ENCODE data around the gene IGDCC3. TPM values are rescaled to one million over a fixed set of nuclear protein-coding genes. Genes with fewer than 3 reads are reported as not detected.

The IGDCC3 gene
- total RNA-seq (1.4 TPM), polyA plus RNA-seq (0.50 TPM)
- long read RNA-seq, donor 1 = 0 reads
- long read RNA-seq, donor 2 = 0 reads
- long read RNA-seq, donor 3, full-length matches to known transcripts = 1 of 1 reads
- long read RNA-seq, donor 3, partial matches to known transcripts = 0 of 1 reads
- long read RNA-seq, donor 3, other reads (novel, unspliced or antisense) = 0 of 1 reads
- long read RNA-seq, donor 4 = 0 reads
- long read RNA-seq, donor 5 = 0 reads
- long read RNA-seq, donor 6, full-length matches to known transcripts = 2 of 2 reads
- long read RNA-seq, donor 6, partial matches to known transcripts = 0 of 2 reads
- long read RNA-seq, donor 6, other reads (novel, unspliced or antisense) = 0 of 2 reads
- long read RNA-seq, donor 7 = 0 reads
- long read RNA-seq, donor 8 = 0 reads
- long read RNA-seq, donor 9 = 0 reads
- long read RNA-seq, donor 10 = 0 reads

- no peak for DNase-seq (ENCODE audit: low read depth in 6 of 9, low spot score in 9 of 9)
- no peaks in the 10 kb centered on the region for H3K9me3 ChIP-seq (ENCODE audit: control insufficient read depth in 2 of 2, insufficient read depth in 1 of 2, low read length in 1 of 2)
- peak within 1 kb of the TSS; percentile 26 to 42 for H3K4me3 ChIP-seq (ENCODE audit: low read length in 2 of 2)
- peaks cover 65 to 92% of the 10 kb centered on the region in 2 donors for H3K27me3 ChIP-seq (ENCODE audit: control insufficient read depth in 2 of 2, insufficient read depth in 1 of 2, low read length in 1 of 2)
- peaks cover 0 to 6% of the 10 kb centered on the region in 2 donors for H3K4me1 ChIP-seq (ENCODE audit: control insufficient read depth in 2 of 2, insufficient read depth in 2 of 2, low read length in 2 of 2)
- WGBS = 1% methylated on average over 42 of the region's 42 CpGs
- no peaks in the 10 kb centered on the region for H3K36me3 ChIP-seq (ENCODE audit: control insufficient read depth in 2 of 2, insufficient read depth in 2 of 2, low read length in 1 of 2)
- H3K27ac ChIP-seq (ENCODE audit: low read depth in 1 of 2, low read length in 1 of 2) = no peak within 1 kb of the TSS
Measured at GRCh38 chr15:65377976-65378366, at the start of gene IGDCC3. Gene IGDCC3 (minus strand): TSS chr15:65378002. CDS start chr15:65377788, 214 bp downstream.

- no peak overlapping the region for H3K27ac ChIP-seq (ENCODE audit: low read depth in 1 of 2, low read length in 1 of 2)
- no peak overlapping the region for H3K4me3 ChIP-seq (ENCODE audit: low read length in 2 of 2)
- no peak for DNase-seq (ENCODE audit: low read depth in 6 of 9, low spot score in 9 of 9)
- H3K9me3 ChIP-seq (ENCODE audit: control insufficient read depth in 2 of 2, insufficient read depth in 1 of 2, low read length in 1 of 2) = no peaks in the 10 kb centered on the region
- no peaks in the 10 kb centered on the region for H3K36me3 ChIP-seq (ENCODE audit: control insufficient read depth in 2 of 2, insufficient read depth in 2 of 2, low read length in 1 of 2)
- peaks cover 29 to 49% of the 10 kb centered on the region in 2 donors for H3K27me3 ChIP-seq (ENCODE audit: control insufficient read depth in 2 of 2, insufficient read depth in 1 of 2, low read length in 1 of 2)
- H3K4me1 ChIP-seq (ENCODE audit: control insufficient read depth in 2 of 2, insufficient read depth in 2 of 2, low read length in 2 of 2) = peaks cover 0 to 7% of the 10 kb centered on the region in 2 donors
- 89% methylated on average over 2 of the region's 2 CpGs for WGBS
Measured at GRCh38 chr15:65426216-65426853, 48.5 kb upstream of the IGDCC3 start.

GRCh38 chr15:65424683-65425082 lies 46.9 kb upstream of the IGDCC3 start:
- peaks cover 42 to 66% of the 10 kb centered on the region in 2 donors for H3K27me3 ChIP-seq (ENCODE audit: control insufficient read depth in 2 of 2, insufficient read depth in 1 of 2, low read length in 1 of 2)
- 90% methylated on average over 5 of the region's 5 CpGs for WGBS
- H3K4me3 ChIP-seq (ENCODE audit: low read length in 2 of 2) = no peak overlapping the region
- no peaks in the 10 kb centered on the region for H3K9me3 ChIP-seq (ENCODE audit: control insufficient read depth in 2 of 2, insufficient read depth in 1 of 2, low read length in 1 of 2)
- no peaks in the 10 kb centered on the region for H3K36me3 ChIP-seq (ENCODE audit: control insufficient read depth in 2 of 2, insufficient read depth in 2 of 2, low read length in 1 of 2)
- H3K27ac ChIP-seq (ENCODE audit: low read depth in 1 of 2, low read length in 1 of 2) = no peak overlapping the region
- peaks cover 0 to 12% of the 10 kb centered on the region in 2 donors for H3K4me1 ChIP-seq (ENCODE audit: control insufficient read depth in 2 of 2, insufficient read depth in 2 of 2, low read length in 2 of 2)
- no peak for DNase-seq (ENCODE audit: low read depth in 6 of 9, low spot score in 9 of 9)

- Histone ChIP-seq H3K36me3 (ENCODE audit: control insufficient read depth in 2 of 2, insufficient read depth in 2 of 2, low read length in 1 of 2) (no peaks in the 10 kb centered on the region), H3K4me1 (ENCODE audit: control insufficient read depth in 2 of 2, insufficient read depth in 2 of 2, low read length in 2 of 2) (peaks cover 0 to 12% of the 10 kb centered on the region in 2 donors), H3K27me3 (ENCODE audit: control insufficient read depth in 2 of 2, insufficient read depth in 1 of 2, low read length in 1 of 2) (peaks cover 42 to 71% of the 10 kb centered on the region in 2 donors), H3K4me3 (ENCODE audit: low read length in 2 of 2) (no peak overlapping the region), H3K9me3 (ENCODE audit: control insufficient read depth in 2 of 2, insufficient read depth in 1 of 2, low read length in 1 of 2) (no peaks in the 10 kb centered on the region), H3K27ac (ENCODE audit: low read depth in 1 of 2, low read length in 1 of 2) (no peak overlapping the region)
- no peak for DNase-seq (ENCODE audit: low read depth in 6 of 9, low spot score in 9 of 9)
- 92% methylated on average over 9 of the region's 9 CpGs for WGBS
Measured at GRCh38 chr15:65423976-65424679, 46.3 kb upstream of the IGDCC3 start.

- peak overlapping the region in 1 of 2 donors; percentile 36 for H3K4me3 ChIP-seq (ENCODE audit: low read length in 2 of 2)
Measured at GRCh38 chr15:65423150-65423975, 45.6 kb upstream of the IGDCC3 start.

GRCh38 chr15:65421360-65422215 lies 43.8 kb upstream of the IGDCC3 start:
- H3K4me1 ChIP-seq (ENCODE audit: control insufficient read depth in 2 of 2, insufficient read depth in 2 of 2, low read length in 2 of 2) = peaks cover 0 to 12% of the 10 kb centered on the region in 2 donors
- peaks cover 44 to 94% of the 10 kb centered on the region in 2 donors for H3K27me3 ChIP-seq (ENCODE audit: control insufficient read depth in 2 of 2, insufficient read depth in 1 of 2, low read length in 1 of 2)
- peak overlapping the region in 1 of 2 donors; percentile 32 for H3K27ac ChIP-seq (ENCODE audit: low read depth in 1 of 2, low read length in 1 of 2)
- 2% methylated on average over 39 of the region's 39 CpGs for WGBS
- peak overlapping the region; percentile 23 to 27 for H3K4me3 ChIP-seq (ENCODE audit: low read length in 2 of 2)
- H3K36me3 ChIP-seq (ENCODE audit: control insufficient read depth in 2 of 2, insufficient read depth in 2 of 2, low read length in 1 of 2) = no peaks in the 10 kb centered on the region
- DNase-seq (ENCODE audit: low read depth in 6 of 9, low spot score in 9 of 9) = peak in 2 of 9 donors; percentile 21 to 31
- no peaks in the 10 kb centered on the region for H3K9me3 ChIP-seq (ENCODE audit: control insufficient read depth in 2 of 2, insufficient read depth in 1 of 2, low read length in 1 of 2)

More at GRCh38 chr15:65423150-65423975, 45.6 kb upstream of the IGDCC3 start:
- Histone ChIP-seq H3K9me3 (ENCODE audit: control insufficient read depth in 2 of 2, insufficient read depth in 1 of 2, low read length in 1 of 2) (no peaks in the 10 kb centered on the region), H3K36me3 (ENCODE audit: control insufficient read depth in 2 of 2, insufficient read depth in 2 of 2, low read length in 1 of 2) (no peaks in the 10 kb centered on the region), H3K27me3 (ENCODE audit: control insufficient read depth in 2 of 2, insufficient read depth in 1 of 2, low read length in 1 of 2) (peaks cover 42 to 79% of the 10 kb centered on the region in 2 donors), H3K4me1 (ENCODE audit: control insufficient read depth in 2 of 2, insufficient read depth in 2 of 2, low read length in 2 of 2) (peaks cover 0 to 12% of the 10 kb centered on the region in 2 donors), H3K27ac (ENCODE audit: low read depth in 1 of 2, low read length in 1 of 2) (no peak overlapping the region)
- WGBS = 31% methylated on average over 28 of the region's 28 CpGs
- no peak for DNase-seq (ENCODE audit: low read depth in 6 of 9, low spot score in 9 of 9)

- 32% methylated on average over 17 of the region's 17 CpGs for WGBS
- H3K4me1 ChIP-seq (ENCODE audit: control insufficient read depth in 2 of 2, insufficient read depth in 2 of 2, low read length in 2 of 2) = peaks cover 0 to 12% of the 10 kb centered on the region in 2 donors
- H3K4me3 ChIP-seq (ENCODE audit: low read length in 2 of 2) = no peak overlapping the region
- H3K27ac ChIP-seq (ENCODE audit: low read depth in 1 of 2, low read length in 1 of 2) = peak overlapping the region in 1 of 2 donors; percentile 32
- no peak for DNase-seq (ENCODE audit: low read depth in 6 of 9, low spot score in 9 of 9)
- H3K36me3 ChIP-seq (ENCODE audit: control insufficient read depth in 2 of 2, insufficient read depth in 2 of 2, low read length in 1 of 2) = no peaks in the 10 kb centered on the region
- H3K27me3 ChIP-seq (ENCODE audit: control insufficient read depth in 2 of 2, insufficient read depth in 1 of 2, low read length in 1 of 2) = peaks cover 44 to 93% of the 10 kb centered on the region in 2 donors
- H3K9me3 ChIP-seq (ENCODE audit: control insufficient read depth in 2 of 2, insufficient read depth in 1 of 2, low read length in 1 of 2) = no peaks in the 10 kb centered on the region
Measured at GRCh38 chr15:65420975-65421359, 43.2 kb upstream of the IGDCC3 start.

GRCh38 chr15:65418596-65418995 lies 40.8 kb upstream of the IGDCC3 start:
- Histone ChIP-seq H3K4me3 (ENCODE audit: low read length in 2 of 2) (no peak overlapping the region), H3K27me3 (ENCODE audit: control insufficient read depth in 2 of 2, insufficient read depth in 1 of 2, low read length in 1 of 2) (peaks cover 37 to 87% of the 10 kb centered on the region in 2 donors), H3K27ac (ENCODE audit: low read depth in 1 of 2, low read length in 1 of 2) (no peak overlapping the region), H3K9me3 (ENCODE audit: control insufficient read depth in 2 of 2, insufficient read depth in 1 of 2, low read length in 1 of 2) (no peaks in the 10 kb centered on the region), H3K4me1 (ENCODE audit: control insufficient read depth in 2 of 2, insufficient read depth in 2 of 2, low read length in 2 of 2) (peaks cover 0 to 16% of the 10 kb centered on the region in 2 donors), H3K36me3 (ENCODE audit: control insufficient read depth in 2 of 2, insufficient read depth in 2 of 2, low read length in 1 of 2) (no peaks in the 10 kb centered on the region)
- 91% methylated on average over 2 of the region's 2 CpGs for WGBS
- DNase-seq (ENCODE audit: low read depth in 6 of 9, low spot score in 9 of 9) = no peak

All from thymus (tissue), 14 donors.